Measurements from ENCODE around the gene DERL3.

Gene DERL3

DNA sequence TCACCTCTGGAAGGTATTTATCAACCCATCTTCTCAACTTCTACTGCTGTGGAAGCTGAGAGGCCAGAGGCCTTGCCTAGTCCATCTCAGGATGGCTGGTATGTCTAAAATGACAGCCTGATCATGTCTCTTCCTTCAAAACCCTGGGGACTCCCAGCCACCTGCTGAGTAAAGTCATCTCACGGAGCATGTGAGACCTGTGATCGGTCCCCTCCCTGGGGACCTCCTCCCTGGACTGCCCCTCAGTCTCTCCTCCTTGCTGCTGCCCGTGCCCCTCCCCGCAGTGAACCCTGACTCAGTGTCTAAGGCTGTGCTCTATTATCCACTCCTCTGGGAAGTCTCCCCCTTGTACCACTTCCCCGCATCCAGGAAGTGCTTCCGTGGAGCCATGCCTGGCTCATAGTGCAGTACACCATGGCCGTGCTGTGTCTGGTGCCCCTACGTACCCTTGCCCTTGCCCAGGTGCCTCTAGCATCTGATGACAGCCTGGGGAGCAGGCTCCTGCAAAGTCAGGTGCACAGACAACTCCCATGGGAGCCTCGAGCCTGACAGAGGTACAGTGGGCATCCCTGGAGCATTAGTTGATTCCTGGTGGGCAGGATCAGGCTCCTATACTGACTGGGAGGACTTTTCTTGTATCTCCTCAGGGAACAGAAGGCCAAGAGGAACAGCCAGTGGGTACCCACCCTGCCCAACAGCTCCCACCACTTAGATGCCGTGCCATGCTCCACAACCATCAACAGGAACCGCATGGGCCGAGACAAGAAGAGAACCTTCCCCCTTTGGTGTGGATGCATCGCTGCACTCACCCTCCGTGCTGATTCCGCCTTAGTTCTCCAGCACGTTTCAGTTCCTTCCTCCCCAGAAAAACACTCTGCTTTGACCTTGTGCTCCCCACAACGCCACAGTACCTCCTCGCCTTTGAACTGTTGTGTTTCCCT is 38.2 kb downstream of the DERL3 start:
- no peak overlapping the region for H3K4me3 ChIP-seq (ENCODE audit: low read depth, low read length)
- no peaks in the 10 kb centered on the region for H3K9me3 ChIP-seq (ENCODE audit: control insufficient read depth, insufficient read depth, low read depth, low read length)
- TF ChIP-seq MZF1 (tag by site-specific recombination; IDR thresholded peaks at IDR 0.05; ENCODE audit: borderline replicate concordance): no peak
- no peak for TF ChIP-seq ZNF239 (tag by site-specific recombination; IDR thresholded peaks at IDR 0.05)
- TF ChIP-seq ZFP69B (tag by site-specific recombination; IDR thresholded peaks at IDR 0.05): no peak
- TF ChIP-seq, protein P1, sequence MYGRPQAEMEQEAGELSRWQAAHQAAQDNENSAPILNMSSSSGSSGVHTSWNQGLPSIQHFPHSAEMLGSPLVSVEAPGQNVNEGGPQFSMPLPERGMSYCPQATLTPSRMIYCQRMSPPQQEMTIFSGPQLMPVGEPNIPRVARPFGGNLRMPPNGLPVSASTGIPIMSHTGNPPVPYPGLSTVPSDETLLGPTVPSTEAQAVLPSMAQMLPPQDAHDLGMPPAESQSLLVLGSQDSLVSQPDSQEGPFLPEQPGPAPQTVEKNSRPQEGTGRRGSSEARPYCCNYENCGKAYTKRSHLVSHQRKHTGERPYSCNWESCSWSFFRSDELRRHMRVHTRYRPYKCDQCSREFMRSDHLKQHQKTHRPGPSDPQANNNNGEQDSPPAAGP (tag by site-specific recombination; IDR thresholded peaks at IDR 0.05): no peak
- no peak for TF ChIP-seq ZNF157 (tag by site-specific recombination; IDR thresholded peaks at IDR 0.05)
- TF ChIP-seq, protein P2, sequence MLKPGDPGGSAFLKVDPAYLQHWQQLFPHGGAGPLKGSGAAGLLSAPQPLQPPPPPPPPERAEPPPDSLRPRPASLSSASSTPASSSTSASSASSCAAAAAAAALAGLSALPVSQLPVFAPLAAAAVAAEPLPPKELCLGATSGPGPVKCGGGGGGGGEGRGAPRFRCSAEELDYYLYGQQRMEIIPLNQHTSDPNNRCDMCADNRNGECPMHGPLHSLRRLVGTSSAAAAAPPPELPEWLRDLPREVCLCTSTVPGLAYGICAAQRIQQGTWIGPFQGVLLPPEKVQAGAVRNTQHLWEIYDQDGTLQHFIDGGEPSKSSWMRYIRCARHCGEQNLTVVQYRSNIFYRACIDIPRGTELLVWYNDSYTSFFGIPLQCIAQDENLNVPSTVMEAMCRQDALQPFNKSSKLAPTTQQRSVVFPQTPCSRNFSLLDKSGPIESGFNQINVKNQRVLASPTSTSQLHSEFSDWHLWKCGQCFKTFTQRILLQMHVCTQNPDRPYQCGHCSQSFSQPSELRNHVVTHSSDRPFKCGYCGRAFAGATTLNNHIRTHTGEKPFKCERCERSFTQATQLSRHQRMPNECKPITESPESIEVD (tag by site-specific recombination; IDR thresholded peaks at IDR 0.05): no peak
- no peak for TF ChIP-seq ZNF529 (tag by site-specific recombination; IDR thresholded peaks at IDR 0.05; ENCODE audit: insufficient replicate concordance)
- no peak for TF ChIP-seq BCL11A (tag by site-specific recombination; IDR thresholded peaks at IDR 0.05; ENCODE audit: low read depth)
- TF ChIP-seq ZNF514 (tag by site-specific recombination; IDR thresholded peaks at IDR 0.05): no peak
- TF ChIP-seq, protein P3, sequence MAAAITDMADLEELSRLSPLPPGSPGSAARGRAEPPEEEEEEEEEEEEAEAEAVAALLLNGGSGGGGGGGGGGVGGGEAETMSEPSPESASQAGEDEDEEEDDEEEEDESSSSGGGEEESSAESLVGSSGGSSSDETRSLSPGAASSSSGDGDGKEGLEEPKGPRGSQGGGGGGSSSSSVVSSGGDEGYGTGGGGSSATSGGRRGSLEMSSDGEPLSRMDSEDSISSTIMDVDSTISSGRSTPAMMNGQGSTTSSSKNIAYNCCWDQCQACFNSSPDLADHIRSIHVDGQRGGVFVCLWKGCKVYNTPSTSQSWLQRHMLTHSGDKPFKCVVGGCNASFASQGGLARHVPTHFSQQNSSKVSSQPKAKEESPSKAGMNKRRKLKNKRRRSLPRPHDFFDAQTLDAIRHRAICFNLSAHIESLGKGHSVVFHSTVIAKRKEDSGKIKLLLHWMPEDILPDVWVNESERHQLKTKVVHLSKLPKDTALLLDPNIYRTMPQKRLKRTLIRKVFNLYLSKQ (tag by site-specific recombination; IDR thresholded peaks at IDR 0.05; ENCODE audit: borderline replicate concordance): no peak
- TF ChIP-seq ZNF473 (tag by site-specific recombination; IDR thresholded peaks at IDR 0.05): no peak
- TF ChIP-seq ZNF621 (tag by site-specific recombination; IDR thresholded peaks at IDR 0.05): no peak
- no peak for TF ChIP-seq ZFP3 (tag by site-specific recombination; IDR thresholded peaks at IDR 0.05; ENCODE audit: low read depth)
- TF ChIP-seq, protein P4, sequence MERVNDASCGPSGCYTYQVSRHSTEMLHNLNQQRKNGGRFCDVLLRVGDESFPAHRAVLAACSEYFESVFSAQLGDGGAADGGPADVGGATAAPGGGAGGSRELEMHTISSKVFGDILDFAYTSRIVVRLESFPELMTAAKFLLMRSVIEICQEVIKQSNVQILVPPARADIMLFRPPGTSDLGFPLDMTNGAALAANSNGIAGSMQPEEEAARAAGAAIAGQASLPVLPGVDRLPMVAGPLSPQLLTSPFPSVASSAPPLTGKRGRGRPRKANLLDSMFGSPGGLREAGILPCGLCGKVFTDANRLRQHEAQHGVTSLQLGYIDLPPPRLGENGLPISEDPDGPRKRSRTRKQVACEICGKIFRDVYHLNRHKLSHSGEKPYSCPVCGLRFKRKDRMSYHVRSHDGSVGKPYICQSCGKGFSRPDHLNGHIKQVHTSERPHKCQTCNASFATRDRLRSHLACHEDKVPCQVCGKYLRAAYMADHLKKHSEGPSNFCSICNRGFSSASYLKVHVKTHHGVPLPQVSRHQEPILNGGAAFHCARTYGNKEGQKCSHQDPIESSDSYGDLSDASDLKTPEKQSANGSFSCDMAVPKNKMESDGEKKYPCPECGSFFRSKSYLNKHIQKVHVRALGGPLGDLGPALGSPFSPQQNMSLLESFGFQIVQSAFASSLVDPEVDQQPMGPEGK (tag by site-specific recombination; IDR thresholded peaks at IDR 0.05): no peak
- TF ChIP-seq, protein P5, sequence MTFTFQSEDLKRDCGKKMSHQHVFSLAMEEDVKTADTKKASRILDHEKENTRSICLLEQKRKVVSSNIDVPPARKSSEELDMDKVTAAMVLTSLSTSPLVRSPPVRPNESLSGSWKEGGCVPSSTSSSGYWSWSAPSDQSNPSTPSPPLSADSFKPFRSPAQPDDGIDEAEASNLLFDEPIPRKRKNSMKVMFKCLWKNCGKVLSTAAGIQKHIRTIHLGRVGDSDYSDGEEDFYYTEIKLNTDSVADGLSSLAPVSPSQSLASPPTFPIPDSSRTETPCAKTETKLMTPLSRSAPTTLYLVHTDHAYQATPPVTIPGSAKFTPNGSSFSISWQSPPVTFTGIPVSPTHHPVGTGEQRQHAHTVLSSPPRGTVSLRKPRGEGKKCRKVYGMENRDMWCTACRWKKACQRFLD (tag by site-specific recombination; IDR thresholded peaks at IDR 0.05): no peak
- TF ChIP-seq ZNF654 (tag by site-specific recombination; IDR thresholded peaks at IDR 0.05; ENCODE audit: low read depth): no peak
- no peak for TF ChIP-seq ZBTB20 (tag by site-specific recombination; IDR thresholded peaks at IDR 0.05)
- no peaks in the 10 kb centered on the region for H3K4me1 ChIP-seq (ENCODE audit: control insufficient read depth, insufficient read depth, low read length)
- CTCF ChIA-PET: no interaction called here
- POLR2A ChIA-PET: no interaction called here
- peaks cover 58 to 88% of the 10 kb centered on the region in 2 experiments for H3K36me3 ChIP-seq (ENCODE audit: control insufficient read depth in 2 of 2, insufficient read depth in 1 of 2, low read length in 2 of 2)
- H3K27ac ChIP-seq (ENCODE audit: extremely low read depth, low read depth, low read length): no peak overlapping the region

Measured in HEK293 (cell line).